ENCODE data around the gene NEO1.

NEO1 gene

GRCh38 chr15:73053398-73053723 is 1.1 kb downstream of the NEO1 start:
- in situ Hi-C loops (cut with HindIII; ENCODE audit: low pct_ligation_motif_present, low sequenced_read_pairs) = no loop called here
- TF ChIP-seq CTCF (IDR thresholded peaks at IDR 0.05; ENCODE audit: low read depth, low read length, missing control alignments) = no peak
- Histone ChIP-seq H3K27me3 (replicated peaks) (peaks cover 2% of the 10 kb centered on the region), H3K4me3 (ENCODE audit: low read depth, low read length) (peak overlapping the region; percentile 63), H3K27ac (no peak overlapping the region), H3K36me3 (replicated peaks) (no peaks in the 10 kb centered on the region)
- DNase-seq = no peak

GRCh38 chr15:73054417-73054953 is 2.2 kb downstream of the NEO1 start:
- H3K27ac ChIP-seq = no peak overlapping the region
- in situ Hi-C loops (cut with HindIII; ENCODE audit: low pct_ligation_motif_present, low sequenced_read_pairs) = no loop called here
- no peaks in the 10 kb centered on the region for H3K27me3 ChIP-seq (replicated peaks)
- no peak for DNase-seq
- H3K4me3 ChIP-seq (ENCODE audit: low read depth, low read length) = no peak overlapping the region
- no peak for TF ChIP-seq CTCF (IDR thresholded peaks at IDR 0.05; ENCODE audit: low read depth, low read length, missing control alignments)
- no peaks in the 10 kb centered on the region for H3K36me3 ChIP-seq (replicated peaks)

GRCh38 chr15:73056460-73056859 is 4.2 kb downstream of the NEO1 start:
- TF ChIP-seq CTCF (IDR thresholded peaks at IDR 0.05; ENCODE audit: low read depth, low read length, missing control alignments) = no peak
- in situ Hi-C loops (cut with HindIII; ENCODE audit: low pct_ligation_motif_present, low sequenced_read_pairs) = no loop called here
- no peaks in the 10 kb centered on the region for H3K36me3 ChIP-seq (replicated peaks)
- DNase-seq = no peak
- H3K27me3 ChIP-seq (replicated peaks) = no peaks in the 10 kb centered on the region
- no peak overlapping the region for H3K27ac ChIP-seq
- H3K4me3 ChIP-seq (ENCODE audit: low read depth, low read length) = no peak overlapping the region

GRCh38 chr15:73058437-73058836 is 6.2 kb downstream of the NEO1 start:
- Histone ChIP-seq H3K36me3 (replicated peaks) (no peaks in the 10 kb centered on the region), H3K4me3 (ENCODE audit: low read depth, low read length) (no peak overlapping the region), H3K27ac (no peak overlapping the region), H3K27me3 (replicated peaks) (no peaks in the 10 kb centered on the region)
- DNase-seq = no peak
- in situ Hi-C loops (cut with HindIII; ENCODE audit: low pct_ligation_motif_present, low sequenced_read_pairs) = no loop called here
- TF ChIP-seq CTCF (IDR thresholded peaks at IDR 0.05; ENCODE audit: low read depth, low read length, missing control alignments) = no peak

GRCh38 chr15:73065114-73065513 is 12.9 kb downstream of the NEO1 start:
- Histone ChIP-seq H3K27ac (no peak overlapping the region), H3K27me3 (replicated peaks) (no peaks in the 10 kb centered on the region), H3K36me3 (replicated peaks) (no peaks in the 10 kb centered on the region), H3K4me3 (ENCODE audit: low read depth, low read length) (no peak overlapping the region)
- DNase-seq = no peak
- in situ Hi-C loops (cut with HindIII; ENCODE audit: low pct_ligation_motif_present, low sequenced_read_pairs) = no loop called here
- TF ChIP-seq CTCF (IDR thresholded peaks at IDR 0.05; ENCODE audit: low read depth, low read length, missing control alignments) = no peak

GRCh38 chr15:73069109-73069508 is 16.8 kb downstream of the NEO1 start:
- Histone ChIP-seq H3K27ac (no peak overlapping the region), H3K4me3 (ENCODE audit: low read depth, low read length) (no peak overlapping the region), H3K27me3 (replicated peaks) (no peaks in the 10 kb centered on the region), H3K36me3 (replicated peaks) (no peaks in the 10 kb centered on the region)
- no peak for TF ChIP-seq CTCF (IDR thresholded peaks at IDR 0.05; ENCODE audit: low read depth, low read length, missing control alignments)
- in situ Hi-C loops (cut with HindIII; ENCODE audit: low pct_ligation_motif_present, low sequenced_read_pairs) = no loop called here
- DNase-seq = no peak
